ENCODE results near the gene ZBTB16. TPM values are rescaled to one million over a fixed set of nuclear protein-coding genes. Genes with fewer than 3 reads are reported as not detected.
A peak's percentile ranks its signal among the peaks of the same experiment; 100 is the strongest.

The ZBTB16 gene
- total and polyA plus RNA-seq, 12 donors, result 7.9 to 119 (median 53.2) TPM

DNA sequence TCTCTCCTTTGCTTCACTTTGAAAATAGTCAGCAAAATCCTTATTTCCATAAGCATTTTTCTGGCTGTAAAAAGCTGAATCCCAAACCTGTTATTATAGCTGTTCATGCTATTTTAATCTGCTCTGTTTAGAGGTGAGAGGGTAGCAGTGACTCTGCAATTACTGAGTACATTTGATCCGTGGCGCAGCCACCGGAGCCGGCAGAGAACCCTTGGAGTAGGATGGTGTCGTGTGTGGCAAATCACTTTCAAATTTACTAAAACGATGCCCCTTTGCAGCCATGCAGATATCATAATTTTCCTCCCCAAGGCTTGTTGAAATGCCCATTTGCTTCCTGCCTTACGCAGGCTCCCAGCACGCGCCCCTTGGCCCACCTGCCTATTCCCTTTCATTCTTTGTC, 69.6 kb downstream of the ZBTB16 start:
- intact Hi-C loops (cut with DNase I), result no loop called here
- DNase-seq, result no peak
- Histone ChIP-seq H3K27ac (peak overlapping the region in 3 of 5 donors; percentile 39 to 80 (median 77)), H3K36me3 (replicated peaks in 1 of 2) (peaks cover 0 to 14% of the 10 kb centered on the region in 2 donors), H3K27me3 (no peaks in the 10 kb centered on the region), H3K9me3 (replicated peaks in 1 of 3) (no peaks in the 10 kb centered on the region), H3K4me1 (replicated peaks in 1 of 2) (peaks cover 47 to 86% of the 10 kb centered on the region in 2 donors), H3K4me3 (no peak overlapping the region)
- 80 to 86% (median 83%) methylated on average over 9 of the region's 9 CpGs for WGBS, 4 donors
- TF ChIP-seq CTCF (IDR thresholded peaks at IDR 0.05) (no peak), POLR2A (IDR thresholded peaks at IDR 0.05) (no peak)

DNA sequence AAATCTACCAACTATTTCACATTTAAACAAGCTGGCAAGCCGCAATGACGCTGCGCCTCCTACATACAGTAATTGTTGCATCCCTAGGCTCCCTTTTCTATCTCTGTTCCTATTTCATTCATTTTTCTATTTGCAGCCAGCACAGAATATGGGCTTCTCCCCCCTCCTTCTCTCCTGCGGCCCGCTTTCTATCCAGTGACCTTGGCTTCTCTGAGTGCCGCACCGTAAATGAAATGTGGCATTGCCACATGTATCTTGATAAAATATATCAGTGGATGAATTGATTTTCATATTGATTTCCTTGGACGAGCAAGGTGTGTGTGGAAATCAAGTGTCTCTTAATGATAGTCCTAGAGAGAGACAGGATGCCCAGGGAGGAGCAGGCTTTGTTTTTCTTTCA, 70.2 kb downstream of the ZBTB16 start:
- Histone ChIP-seq H3K27ac (peak overlapping the region in 4 of 5 donors; percentile 7 to 80 (median 58)), H3K36me3 (replicated peaks in 1 of 2) (peaks cover 0 to 14% of the 10 kb centered on the region in 2 donors), H3K27me3 (no peaks in the 10 kb centered on the region), H3K4me3 (no peak overlapping the region), H3K4me1 (replicated peaks in 1 of 2) (peaks cover 52 to 87% of the 10 kb centered on the region in 2 donors), H3K9me3 (replicated peaks in 1 of 3) (no peaks in the 10 kb centered on the region)
- peak in 2 of 7 donors; percentile 61 to 62 for DNase-seq
- TF ChIP-seq CTCF (IDR thresholded peaks at IDR 0.05) (no peak), POLR2A (IDR thresholded peaks at IDR 0.05) (no peak)
- WGBS, 4 donors, result 40 to 59% (median 47%) methylated on average over 8 of the region's 8 CpGs
- intact Hi-C loops (cut with DNase I), result no loop called here

GRCh38 chr11:114130115-114130576, 70.6 kb downstream of the ZBTB16 start:
- DNase-seq, result peak in 1 of 7 donors; percentile 30
- no peak for TF ChIP-seq CTCF (IDR thresholded peaks at IDR 0.05)
- no peak for TF ChIP-seq POLR2A (IDR thresholded peaks at IDR 0.05)
- intact Hi-C loops (cut with DNase I), result no loop called here

DNA sequence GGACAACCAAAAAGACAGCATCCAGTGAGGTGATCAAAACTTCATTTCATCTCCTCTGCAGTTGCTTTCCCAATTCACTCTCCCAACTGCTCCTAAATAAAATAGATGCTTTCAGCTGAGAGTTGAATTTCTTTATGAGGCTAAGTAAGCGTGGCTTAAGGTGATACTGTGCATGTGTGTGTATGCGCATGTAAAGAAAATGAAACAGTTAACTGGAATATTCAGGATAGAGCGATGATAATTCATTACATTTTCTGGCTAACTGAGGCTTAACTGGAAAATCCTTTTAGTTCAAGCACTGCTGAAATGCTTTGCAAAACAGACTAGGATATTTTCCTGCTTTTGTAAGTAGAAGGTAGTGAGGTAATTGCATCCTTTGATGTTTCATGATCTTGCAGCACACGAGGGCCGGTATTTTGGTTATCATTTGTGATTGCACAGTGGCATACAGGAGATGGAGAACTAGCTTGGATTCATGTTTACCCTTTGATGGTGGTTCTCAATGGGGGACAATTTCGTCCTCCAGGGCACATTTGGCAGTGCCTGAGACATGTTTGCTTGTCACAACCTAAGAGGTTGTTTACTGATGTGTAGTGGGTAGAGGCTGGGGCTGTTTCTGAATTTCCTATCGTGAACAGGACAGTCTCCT, 71.2 kb downstream of the ZBTB16 start:
- Histone ChIP-seq H3K9me3 (replicated peaks in 1 of 3) (no peaks in the 10 kb centered on the region), H3K4me1 (replicated peaks in 1 of 2) (peaks cover 60 to 89% of the 10 kb centered on the region in 2 donors), H3K27me3 (no peaks in the 10 kb centered on the region), H3K36me3 (replicated peaks in 1 of 2) (peaks cover 0 to 12% of the 10 kb centered on the region in 2 donors), H3K4me3 (no peak overlapping the region), H3K27ac (peak overlapping the region in 3 of 5 donors; percentile 39 to 80 (median 77))
- 70 to 79% (median 74%) methylated on average over 7 of the region's 7 CpGs for WGBS, 4 donors
- TF ChIP-seq CTCF (IDR thresholded peaks at IDR 0.05) (no peak), POLR2A (IDR thresholded peaks at IDR 0.05) (no peak)
- intact Hi-C loops (cut with DNase I), result no loop called here
- no peak for DNase-seq

More at GRCh38 chr11:114130115-114130576, 70.6 kb downstream of the ZBTB16 start:
- Histone ChIP-seq H3K4me1 (replicated peaks in 1 of 2) (peaks cover 54 to 87% of the 10 kb centered on the region in 2 donors), H3K4me3 (no peak overlapping the region), H3K9me3 (replicated peaks in 1 of 3) (no peaks in the 10 kb centered on the region), H3K36me3 (replicated peaks in 1 of 2) (peaks cover 0 to 14% of the 10 kb centered on the region in 2 donors), H3K27me3 (no peaks in the 10 kb centered on the region), H3K27ac (peak overlapping the region in 4 of 5 donors; percentile 7 to 80 (median 58))
- 49 to 65% (median 53%) methylated on average over 6 of the region's 6 CpGs for WGBS, 4 donors

Measured in adrenal gland (tissue), 12 donors.